Gastroesophageal sphincter (tissue), 3 donors: ENCODE measurements around the gene LAMA3.

Source experiments
- CTCF ChIP-seq, 4 experiments: fragments of 200-600 bp in 2 of 4; fragments of 450-650 bp in 2 of 4; sonication (generic) in 1 of 4; IDR thresholded peaks; one replicate each; pipeline ENCODE4 v1.5.1; 2017 to 2019; ENCODE audit warnings: antibody characterized with exemption in 4 of 4, mild to moderate bottlenecking in 2 of 4, moderate library complexity in 2 of 4
- POLR2AphosphoS5 ChIP-seq: sonication (generic); formaldehyde crosslinking; IDR thresholded peaks from one replicate; pipeline ENCODE4 v1.6.1; 2017; ENCODE audit warnings: antibody characterized with exemption

GRCh38 chr18:23966909-23967308 is 277.7 kb downstream of the LAMA3 start:
- TF ChIP-seq POLR2AphosphoS5 (no peak), CTCF (IDR thresholded peaks at IDR 0.05) (no peak)
